ENCODE measurements around the gene FAM180A.

Gene FAM180A

DNA sequence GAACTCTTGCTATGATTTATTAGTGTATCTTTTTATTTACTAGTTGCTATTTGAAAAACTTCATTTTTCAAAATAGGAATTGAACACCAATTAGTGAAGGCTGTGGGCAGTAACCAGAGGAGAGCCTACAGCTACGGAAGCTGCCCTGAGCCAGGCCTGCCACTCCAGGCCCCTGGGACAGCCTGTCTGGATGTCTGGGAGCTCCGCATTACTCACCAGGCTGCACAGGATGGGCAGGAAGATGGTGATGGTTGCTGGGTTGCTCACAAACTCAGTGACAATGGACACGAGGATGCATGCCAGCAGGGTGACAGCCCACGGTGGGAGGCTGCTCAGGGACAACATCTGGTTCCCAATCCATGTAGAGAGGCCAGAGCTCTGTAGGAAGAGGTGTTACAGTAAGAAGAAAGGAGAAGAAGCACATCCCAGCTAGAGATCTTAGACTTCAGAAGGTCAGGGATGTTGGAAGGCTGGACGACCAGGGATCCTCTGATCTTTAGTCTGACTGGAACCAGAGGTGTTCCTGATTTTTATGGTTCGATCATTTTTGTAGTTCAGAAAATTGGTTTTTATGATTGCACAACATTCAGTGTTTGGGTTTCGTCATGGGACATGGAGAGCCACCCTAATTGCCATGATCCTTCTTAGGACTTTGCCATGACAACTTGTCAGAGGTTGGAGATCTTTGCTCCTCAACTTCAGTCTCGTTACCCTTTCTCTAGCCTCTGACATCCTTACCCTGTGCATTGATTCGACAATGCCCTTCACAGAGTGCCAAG lies 63.1 kb downstream of the FAM180A start:
- in situ Hi-C loops (cut with MboI; ENCODE audit: low sequenced_read_pairs): no loop called here

DNA sequence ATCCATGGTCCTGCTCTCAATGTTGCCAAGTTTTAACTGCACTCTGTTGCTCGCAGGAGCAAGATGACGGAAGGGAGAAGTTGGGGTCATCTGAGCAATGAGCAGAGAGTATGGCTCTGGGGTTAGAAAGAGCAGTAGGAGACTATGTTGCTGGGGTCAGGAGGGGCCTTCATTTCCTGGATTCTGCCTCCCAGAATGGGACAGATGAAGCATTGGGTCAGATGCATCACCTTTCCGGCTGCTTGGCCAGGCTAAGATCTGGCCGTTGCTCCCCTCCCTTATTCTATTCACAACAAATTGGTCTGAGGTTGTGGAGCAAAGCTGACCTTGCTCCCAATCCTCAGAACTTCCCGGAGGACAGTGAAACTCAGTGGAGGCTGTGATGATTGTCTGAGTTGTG lies 63.9 kb downstream of the FAM180A start:
- in situ Hi-C loops (cut with MboI; ENCODE audit: low sequenced_read_pairs): no loop called here

DNA sequence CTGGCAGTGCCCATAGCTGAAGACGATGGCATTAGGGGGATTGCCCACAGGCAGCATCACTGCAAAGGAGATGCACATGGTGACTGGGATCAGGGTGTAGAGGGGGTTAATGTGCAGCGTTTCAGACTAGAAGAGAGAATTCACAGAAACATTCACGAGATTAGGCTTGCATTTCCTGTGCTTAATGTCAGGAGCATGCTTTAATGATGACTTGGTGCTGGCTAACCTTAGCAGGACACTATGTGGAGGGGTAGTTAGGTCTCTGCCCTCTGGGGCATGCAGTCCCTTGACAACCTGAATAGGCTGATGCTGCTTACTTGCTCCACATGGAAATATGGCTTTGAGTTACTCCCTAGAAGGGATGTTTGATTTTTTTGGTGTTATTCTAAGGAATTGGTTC lies 64.5 kb downstream of the FAM180A start:
- in situ Hi-C loops (cut with MboI; ENCODE audit: low sequenced_read_pairs): no loop called here

DNA sequence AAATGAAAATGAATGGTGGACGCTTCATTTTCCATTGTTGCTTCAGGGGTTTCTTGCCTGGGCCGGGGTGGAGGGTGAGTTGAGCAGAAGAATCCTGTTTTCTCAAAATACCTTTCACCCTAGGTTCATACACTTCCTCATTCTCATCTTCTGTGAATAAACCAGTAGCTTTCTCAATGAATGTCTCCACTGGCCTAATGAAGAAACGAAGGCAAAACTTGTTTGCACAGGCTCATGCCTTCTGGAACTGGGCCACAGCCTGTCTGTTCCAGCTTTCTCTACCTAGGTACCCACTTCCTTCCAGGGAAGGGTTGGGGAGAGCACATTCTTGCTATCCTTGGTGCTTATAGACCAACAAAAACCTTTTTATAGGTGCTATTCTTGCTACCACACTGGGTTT lies 65.0 kb downstream of the FAM180A start:
- in situ Hi-C loops (cut with MboI; ENCODE audit: low sequenced_read_pairs): no loop called here

GRCh38 chr7:135682191-135682590 lies 66.4 kb downstream of the FAM180A start:
- in situ Hi-C loops (cut with MboI; ENCODE audit: low sequenced_read_pairs): no loop called here

DNA sequence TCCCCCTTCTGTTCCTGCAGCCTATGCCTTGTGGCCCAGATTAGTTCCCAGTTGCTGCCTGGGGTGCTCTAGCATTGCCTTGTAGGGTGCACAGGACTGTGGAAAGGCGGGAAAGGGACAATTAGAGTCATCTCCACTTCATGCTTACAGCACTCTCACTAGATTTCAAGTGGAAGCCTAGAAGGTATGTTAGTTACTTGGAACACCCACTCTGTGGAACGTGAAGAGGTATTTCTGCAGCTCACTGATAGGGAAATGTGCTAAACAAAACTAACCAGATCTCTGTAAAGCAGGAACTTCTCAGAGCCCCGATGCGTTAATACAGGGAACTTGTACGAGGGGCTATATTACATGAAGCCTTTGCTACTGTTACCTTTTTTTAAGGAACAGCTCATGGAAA lies 66.9 kb downstream of the FAM180A start:
- in situ Hi-C loops (cut with MboI; ENCODE audit: low sequenced_read_pairs): no loop called here
